Testis (tissue), 2 donors: Measurements from ENCODE around the gene MINDY4.

Experiments
- POLR2A ChIP-seq: fragments of 450-650 bp; IDR thresholded peaks from one replicate; pipeline ENCODE4 v1.6.1; 2017; ENCODE audit warnings: antibody characterized with exemption, mild to moderate bottlenecking, moderate library complexity
- TF ChIP-seq, protein P1 (sequence below), 3 experiments: fragments of 450-650 bp in 2 of 3; fragments of 200-600 bp in 1 of 3; sonication (generic) in 1 of 3; IDR thresholded peaks; one replicate each; pipeline ENCODE4 v1.5.1; 2016 to 2019; ENCODE audit warnings: antibody characterized with exemption in 3 of 3, mild to moderate bottlenecking in 2 of 3, moderate library complexity in 1 of 3

DNA sequence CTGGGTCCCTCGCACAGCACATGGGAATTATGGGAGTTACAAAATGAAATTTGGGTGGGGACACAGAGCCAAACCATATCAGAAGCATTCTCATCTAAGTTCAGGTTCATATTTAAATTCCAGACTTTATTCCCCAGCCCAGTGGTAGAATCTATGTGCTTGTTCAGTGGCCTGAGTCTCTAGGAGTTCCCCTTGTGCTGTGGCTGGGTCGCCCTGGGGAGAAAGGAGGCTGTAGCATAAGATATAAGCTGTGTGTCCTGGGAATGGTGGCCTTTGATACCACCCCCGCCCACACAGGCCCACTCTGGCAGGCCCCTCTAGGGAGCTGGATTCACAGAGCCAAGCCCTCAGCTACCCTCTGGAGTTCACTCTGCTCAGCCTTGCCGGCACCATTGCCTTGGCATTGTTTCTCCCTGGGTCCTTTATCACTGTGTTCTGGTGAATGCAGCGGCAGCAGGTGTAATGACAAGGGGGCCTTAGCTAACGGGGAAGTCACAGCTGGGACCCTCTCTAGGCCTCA, 64.2 kb downstream of the MINDY4 start:
- TF ChIP-seq, protein P1, sequence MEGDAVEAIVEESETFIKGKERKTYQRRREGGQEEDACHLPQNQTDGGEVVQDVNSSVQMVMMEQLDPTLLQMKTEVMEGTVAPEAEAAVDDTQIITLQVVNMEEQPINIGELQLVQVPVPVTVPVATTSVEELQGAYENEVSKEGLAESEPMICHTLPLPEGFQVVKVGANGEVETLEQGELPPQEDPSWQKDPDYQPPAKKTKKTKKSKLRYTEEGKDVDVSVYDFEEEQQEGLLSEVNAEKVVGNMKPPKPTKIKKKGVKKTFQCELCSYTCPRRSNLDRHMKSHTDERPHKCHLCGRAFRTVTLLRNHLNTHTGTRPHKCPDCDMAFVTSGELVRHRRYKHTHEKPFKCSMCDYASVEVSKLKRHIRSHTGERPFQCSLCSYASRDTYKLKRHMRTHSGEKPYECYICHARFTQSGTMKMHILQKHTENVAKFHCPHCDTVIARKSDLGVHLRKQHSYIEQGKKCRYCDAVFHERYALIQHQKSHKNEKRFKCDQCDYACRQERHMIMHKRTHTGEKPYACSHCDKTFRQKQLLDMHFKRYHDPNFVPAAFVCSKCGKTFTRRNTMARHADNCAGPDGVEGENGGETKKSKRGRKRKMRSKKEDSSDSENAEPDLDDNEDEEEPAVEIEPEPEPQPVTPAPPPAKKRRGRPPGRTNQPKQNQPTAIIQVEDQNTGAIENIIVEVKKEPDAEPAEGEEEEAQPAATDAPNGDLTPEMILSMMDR (IDR thresholded peaks at IDR 0.05), result no peak
- no peak for TF ChIP-seq POLR2A
